A673 (cell line): ENCODE measurements around the gene POSTN.

Experiments used
- CTCF ChIP-seq: fragments of 300-800, 200-600 bp; sonication (generic); conservative IDR thresholded peaks from 2 replicates; pipeline ENCODE4 v1.5.1; 2017; ENCODE audit warnings: low read depth, mild to moderate bottlenecking, antibody characterized with exemption, low read length, moderate library complexity, mixed read lengths
- EZH2 ChIP-seq: fragments of 200-600 bp; sonication (generic); IDR thresholded peaks from 2 replicates; pipeline ENCODE4 v1.6.1; 2017; ENCODE audit warnings: borderline replicate concordance, low read depth, mild to moderate bottlenecking, mixed read lengths, antibody characterized with exemption, low read length; ENCODE audit not compliant: poor library complexity, severe bottlenecking

GRCh38 chr13:37616131-37616530, 17.6 kb upstream of the POSTN start:
- TF ChIP-seq CTCF (no peak), EZH2 (no peak)
